ENCODE data around the gene ZMIZ2. TPM values are rescaled to one million over a fixed set of nuclear protein-coding genes. Genes with fewer than 3 reads are reported as not detected.

ZMIZ2 gene
- total and polyA plus RNA-seq, 4 donors, result 11.6 to 96.6 (median 67.2) TPM

GRCh38 chr7:44787041-44787440 is 38.4 kb downstream of the ZMIZ2 start:
- intact Hi-C loops (cut with DNase I), result no loop called here
- DNase-seq (no peak), ATAC-seq (ENCODE audit: low FRiP score) (no peak)
- no peaks in the 10 kb centered on the region for H3K4me1 ChIP-seq (ENCODE audit: control insufficient read depth in 1 of 2, insufficient read depth in 2 of 2, low read length in 2 of 2)
- H3K36me3 ChIP-seq (ENCODE audit: control insufficient read depth in 1 of 2, insufficient read depth in 2 of 2, low read length in 1 of 2), result no peaks in the 10 kb centered on the region
- H3K9me3 ChIP-seq (ENCODE audit: control insufficient read depth, low read length), result peaks cover 9% of the 10 kb centered on the region
- no peaks in the 10 kb centered on the region for H3K27me3 ChIP-seq (ENCODE audit: control insufficient read depth in 1 of 2, insufficient read depth in 2 of 2, low read length in 1 of 2)
- 86 to 87% methylated on average over 4 of the region's 4 CpGs for WGBS, 2 donors
- no peak overlapping the region for H3K4me3 ChIP-seq (ENCODE audit: low read length in 2 of 2)
- H3K27ac ChIP-seq (ENCODE audit: low read depth in 1 of 2, low read length in 2 of 2), result no peak overlapping the region

- DNase-seq, result peak in 1 of 2 donors; percentile 24
- no peak for ATAC-seq (ENCODE audit: low FRiP score)
- no peaks in the 10 kb centered on the region for H3K4me1 ChIP-seq (ENCODE audit: control insufficient read depth in 1 of 2, insufficient read depth in 2 of 2, low read length in 2 of 2)
- H3K9me3 ChIP-seq (ENCODE audit: control insufficient read depth, low read length), result peaks cover 6% of the 10 kb centered on the region
- no peak overlapping the region for H3K4me3 ChIP-seq (ENCODE audit: low read length in 2 of 2)
- intact Hi-C loops (cut with DNase I), result no loop called here
- H3K27me3 ChIP-seq (ENCODE audit: control insufficient read depth in 1 of 2, insufficient read depth in 2 of 2, low read length in 1 of 2), result no peaks in the 10 kb centered on the region
- no peak overlapping the region for H3K27ac ChIP-seq (ENCODE audit: low read depth in 1 of 2, low read length in 2 of 2)
- H3K36me3 ChIP-seq (ENCODE audit: control insufficient read depth in 1 of 2, insufficient read depth in 2 of 2, low read length in 1 of 2), result no peaks in the 10 kb centered on the region
- 86 to 87% methylated on average over 3 of the region's 3 CpGs for WGBS, 2 donors
Measured at GRCh38 chr7:44787762-44788161, 39.1 kb downstream of the ZMIZ2 start.

GRCh38 chr7:44789990-44790389 is 41.3 kb downstream of the ZMIZ2 start:
- Histone ChIP-seq H3K36me3 (ENCODE audit: control insufficient read depth in 1 of 2, insufficient read depth in 2 of 2, low read length in 1 of 2) (no peaks in the 10 kb centered on the region), H3K9me3 (ENCODE audit: control insufficient read depth, low read length) (no peaks in the 10 kb centered on the region), H3K4me1 (ENCODE audit: control insufficient read depth in 1 of 2, insufficient read depth in 2 of 2, low read length in 2 of 2) (no peaks in the 10 kb centered on the region), H3K4me3 (ENCODE audit: low read length in 2 of 2) (no peak overlapping the region), H3K27ac (ENCODE audit: low read depth in 1 of 2, low read length in 2 of 2) (no peak overlapping the region), H3K27me3 (ENCODE audit: control insufficient read depth in 1 of 2, insufficient read depth in 2 of 2, low read length in 1 of 2) (no peaks in the 10 kb centered on the region)
- no peak for ATAC-seq (ENCODE audit: low FRiP score)
- DNase-seq, result no peak
- 88 to 89% methylated on average over 5 of the region's 5 CpGs for WGBS, 2 donors
- intact Hi-C loops (cut with DNase I), result no loop called here

GRCh38 chr7:44791278-44792219 is 42.9 kb downstream of the ZMIZ2 start:
- Histone ChIP-seq H3K27ac (ENCODE audit: low read depth in 1 of 2, low read length in 2 of 2) (no peak overlapping the region), H3K4me1 (ENCODE audit: control insufficient read depth in 1 of 2, insufficient read depth in 2 of 2, low read length in 2 of 2) (no peaks in the 10 kb centered on the region), H3K9me3 (ENCODE audit: control insufficient read depth, low read length) (no peaks in the 10 kb centered on the region), H3K4me3 (ENCODE audit: low read length in 2 of 2) (no peak overlapping the region), H3K36me3 (ENCODE audit: control insufficient read depth in 1 of 2, insufficient read depth in 2 of 2, low read length in 1 of 2) (no peaks in the 10 kb centered on the region), H3K27me3 (ENCODE audit: control insufficient read depth in 1 of 2, insufficient read depth in 2 of 2, low read length in 1 of 2) (no peaks in the 10 kb centered on the region)
- intact Hi-C loops (cut with DNase I), result no loop called here
- WGBS, 2 donors, result 56 to 60% methylated on average over 8 of the region's 8 CpGs
- ATAC-seq (ENCODE audit: low FRiP score), result no peak
- DNase-seq, result no peak

GRCh38 chr7:44793919-44794318 is 45.3 kb downstream of the ZMIZ2 start:
- DNase-seq, result no peak
- Histone ChIP-seq H3K4me3 (ENCODE audit: low read length in 2 of 2) (no peak overlapping the region), H3K9me3 (ENCODE audit: control insufficient read depth, low read length) (no peaks in the 10 kb centered on the region), H3K4me1 (ENCODE audit: control insufficient read depth in 1 of 2, insufficient read depth in 2 of 2, low read length in 2 of 2) (peaks cover 0 to 3% of the 10 kb centered on the region in 2 donors), H3K27me3 (ENCODE audit: control insufficient read depth in 1 of 2, insufficient read depth in 2 of 2, low read length in 1 of 2) (no peaks in the 10 kb centered on the region), H3K36me3 (ENCODE audit: control insufficient read depth in 1 of 2, insufficient read depth in 2 of 2, low read length in 1 of 2) (no peaks in the 10 kb centered on the region), H3K27ac (ENCODE audit: low read depth in 1 of 2, low read length in 2 of 2) (no peak overlapping the region)
- 60 to 62% methylated on average over 5 of the region's 5 CpGs for WGBS, 2 donors
- intact Hi-C loops (cut with DNase I), result no loop called here
- no peak for ATAC-seq (ENCODE audit: low FRiP score)

DNA sequence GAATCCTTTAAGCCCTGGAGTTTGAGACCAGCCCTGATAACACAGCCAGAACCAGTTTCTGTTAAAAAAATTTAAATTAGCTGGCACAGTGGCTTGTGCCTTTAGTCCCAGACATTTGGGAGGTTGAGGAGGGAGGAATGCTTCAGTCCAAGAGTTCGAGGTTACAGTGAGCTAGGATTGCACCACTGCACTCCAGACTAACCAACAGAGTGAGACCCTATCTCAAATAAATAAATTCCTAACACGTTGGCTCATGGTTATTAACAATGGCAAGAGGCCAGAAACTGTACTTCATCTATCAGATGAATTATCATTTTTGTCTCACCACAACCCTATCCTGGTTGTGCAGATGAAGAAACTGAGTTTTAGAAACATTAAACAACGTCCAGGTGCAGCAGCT is 45.7 kb downstream of the ZMIZ2 start:
- DNase-seq (no peak), ATAC-seq (ENCODE audit: low FRiP score) (no peak)
- H3K27me3 ChIP-seq (ENCODE audit: control insufficient read depth in 1 of 2, insufficient read depth in 2 of 2, low read length in 1 of 2), result no peaks in the 10 kb centered on the region
- no peak overlapping the region for H3K4me3 ChIP-seq (ENCODE audit: low read length in 2 of 2)
- no peaks in the 10 kb centered on the region for H3K36me3 ChIP-seq (ENCODE audit: control insufficient read depth in 1 of 2, insufficient read depth in 2 of 2, low read length in 1 of 2)
- H3K4me1 ChIP-seq (ENCODE audit: control insufficient read depth in 1 of 2, insufficient read depth in 2 of 2, low read length in 2 of 2), result peaks cover 0 to 4% of the 10 kb centered on the region in 2 donors
- intact Hi-C loops (cut with DNase I), result no loop called here
- 42% methylated on average over 3 of the region's 3 CpGs for WGBS, 2 donors
- H3K27ac ChIP-seq (ENCODE audit: low read depth in 1 of 2, low read length in 2 of 2), result no peak overlapping the region
- no peaks in the 10 kb centered on the region for H3K9me3 ChIP-seq (ENCODE audit: control insufficient read depth, low read length)

DNA sequence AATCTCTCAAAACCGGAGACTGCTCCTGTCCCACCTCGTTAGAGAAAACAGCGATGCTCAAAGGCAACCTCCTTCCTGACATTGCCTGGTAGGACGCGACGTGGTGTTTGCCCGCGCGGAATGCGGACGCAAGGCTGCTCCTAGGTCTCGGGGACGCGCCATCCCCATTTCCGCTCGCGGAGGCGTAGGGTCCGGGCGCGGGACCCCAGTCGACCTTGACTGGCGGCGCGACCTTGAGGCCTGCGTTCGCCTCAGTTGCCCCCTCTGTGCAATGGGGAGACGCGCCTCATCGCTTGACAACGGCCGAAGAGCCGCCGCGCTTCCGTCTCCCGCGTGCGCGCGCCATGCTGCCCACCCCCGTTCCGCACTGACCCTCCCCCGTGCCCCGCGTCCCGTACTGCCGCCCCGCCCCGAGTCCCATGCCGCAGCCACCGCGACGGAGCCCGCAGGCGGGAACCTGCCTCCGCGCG is 47.4 kb downstream of the ZMIZ2 start:
- ATAC-seq (ENCODE audit: low FRiP score), result peak; percentile 34

DNA sequence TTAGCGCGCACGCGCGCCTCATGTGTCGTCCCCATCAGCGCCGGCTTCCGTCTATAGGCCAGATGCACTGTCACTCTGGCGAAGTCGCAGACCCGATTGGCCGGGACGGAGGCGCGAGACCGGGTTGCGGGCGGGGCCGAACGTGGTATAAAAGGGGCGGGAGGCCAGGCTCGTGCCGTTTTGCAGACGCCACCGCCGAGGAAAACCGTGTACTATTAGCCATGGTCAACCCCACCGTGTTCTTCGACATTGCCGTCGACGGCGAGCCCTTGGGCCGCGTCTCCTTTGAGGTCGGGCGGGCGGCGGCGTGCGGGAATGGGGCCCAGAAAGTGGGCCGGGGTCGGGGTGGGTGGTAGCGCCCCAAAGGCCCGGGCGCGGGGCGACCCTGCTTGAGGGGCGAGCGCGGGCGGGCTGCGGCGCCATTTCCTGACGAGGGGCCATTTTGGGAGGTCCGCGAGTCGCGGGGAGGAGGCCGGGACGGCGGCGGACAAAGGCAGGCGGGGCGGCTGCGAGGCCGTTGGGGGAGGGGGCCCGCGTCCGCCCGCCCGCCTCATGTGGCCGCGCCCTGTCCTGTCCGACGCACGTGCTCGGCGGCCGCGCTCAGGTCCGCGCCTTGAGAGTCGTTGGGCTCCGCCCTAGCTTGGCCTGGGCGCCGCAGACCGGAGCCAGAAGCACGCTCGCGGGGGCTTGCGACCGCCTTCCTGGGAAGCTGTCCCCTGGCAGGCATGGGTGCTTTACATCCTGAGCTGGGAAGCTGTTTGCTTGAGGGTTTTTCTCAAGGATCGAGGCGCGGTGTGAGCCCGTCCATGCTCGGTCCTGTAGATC is 48.1 kb downstream of the ZMIZ2 start, which contains the start of gene PPIA:
Gene PPIA, plus strand, starts transcription at position 178 of the 825 bp plus-strand sequence. Its CDS starts 44 bp downstream, at position 222.
- Histone ChIP-seq H3K36me3 (ENCODE audit: control insufficient read depth in 1 of 2, insufficient read depth in 2 of 2, low read length in 1 of 2) (peaks cover 2 to 6% of the 10 kb centered on the region in 2 donors), H3K9me3 (ENCODE audit: control insufficient read depth, low read length) (no peaks in the 10 kb centered on the region), H3K4me3 (ENCODE audit: low read length in 2 of 2) (peak within 1 kb of the TSS; percentile 72 to 74), H3K27ac (ENCODE audit: low read depth in 1 of 2, low read length in 2 of 2) (peak within 1 kb of the TSS; percentile 84 to 93), H3K4me1 (ENCODE audit: control insufficient read depth in 1 of 2, insufficient read depth in 2 of 2, low read length in 2 of 2) (peaks cover 0 to 4% of the 10 kb centered on the region in 2 donors), H3K27me3 (ENCODE audit: control insufficient read depth in 1 of 2, insufficient read depth in 2 of 2, low read length in 1 of 2) (no peaks in the 10 kb centered on the region)
- intact Hi-C loops (cut with DNase I), result loop anchor here (2.0 to 5.0 kb wide), 3 partner anchors 44 to 51 kb away; partner anchors contain the start of genes H2AZ2 (in 1 of the 2) and ZMIZ2 (in 1 of the 2)
- ATAC-seq (ENCODE audit: low FRiP score), result peak; percentile 97
- DNase-seq, result peak; percentile 99
- 0 to 1% methylated on average over 76 to 99 of the region's 99 CpGs for WGBS, 2 donors

More for the DNA sequence above, 47.4 kb downstream of the ZMIZ2 start:
- DNase-seq, result no peak
- H3K9me3 ChIP-seq (ENCODE audit: control insufficient read depth, low read length), result no peaks in the 10 kb centered on the region
- whole genome bisulfite sequencing, 2 donors, result 0% methylated on average over 38 to 59 of the region's 59 CpGs
- H3K4me1 ChIP-seq (ENCODE audit: control insufficient read depth in 1 of 2, insufficient read depth in 2 of 2, low read length in 2 of 2), result peaks cover 0 to 4% of the 10 kb centered on the region in 2 donors
- peaks cover 0 to 4% of the 10 kb centered on the region in 2 donors for H3K36me3 ChIP-seq (ENCODE audit: control insufficient read depth in 1 of 2, insufficient read depth in 2 of 2, low read length in 1 of 2)
- intact Hi-C loops (cut with DNase I), result loop anchor here (2.0 to 5.0 kb wide), 3 partner anchors 44 to 51 kb away; partner anchors contain the start of genes H2AZ2 (in 1 of the 2) and ZMIZ2 (in 1 of the 2)
- no peaks in the 10 kb centered on the region for H3K27me3 ChIP-seq (ENCODE audit: control insufficient read depth in 1 of 2, insufficient read depth in 2 of 2, low read length in 1 of 2)
- peak overlapping the region in 1 of 2 donors; percentile 15 for H3K27ac ChIP-seq (ENCODE audit: low read depth in 1 of 2, low read length in 2 of 2)
- H3K4me3 ChIP-seq (ENCODE audit: low read length in 2 of 2), result peak overlapping the region; percentile 45 to 72
